H4 (cell line): ENCODE data around the gene PSMB3. TPM values are rescaled to one million over a fixed set of nuclear protein-coding genes. Genes with fewer than 3 reads are reported as not detected.
A peak's percentile ranks its signal among the peaks of the same experiment; 100 is the strongest.
"Not testable (repeated sequence)": the region's sequence is repeated elsewhere in the genome, so short reads cannot be mapped to it uniquely, and the experiment has no call there.

ENCODE experiments used
- DNase-seq: peaks from one replicate; pipeline ENCODE4 v3.0.0-alpha.2; 2015; ENCODE audit warnings: low spot score
- total RNA-seq: library from RNA; depleted of rRNA; stranded (reverse); fragments of >200 nt; shearing (Covaris generic); gene quantifications from 2 replicates; pipeline ENCODE4 v1.2.3, GENCODE V29; 2014

PSMB3 gene
- total RNA-seq, 1 experiment from 2014 or later: 607 TPM

GRCh38 chr17:38716368-38717005 lies 36.1 kb upstream of the PSMB3 start:
- no peak for DNase-seq

DNA sequence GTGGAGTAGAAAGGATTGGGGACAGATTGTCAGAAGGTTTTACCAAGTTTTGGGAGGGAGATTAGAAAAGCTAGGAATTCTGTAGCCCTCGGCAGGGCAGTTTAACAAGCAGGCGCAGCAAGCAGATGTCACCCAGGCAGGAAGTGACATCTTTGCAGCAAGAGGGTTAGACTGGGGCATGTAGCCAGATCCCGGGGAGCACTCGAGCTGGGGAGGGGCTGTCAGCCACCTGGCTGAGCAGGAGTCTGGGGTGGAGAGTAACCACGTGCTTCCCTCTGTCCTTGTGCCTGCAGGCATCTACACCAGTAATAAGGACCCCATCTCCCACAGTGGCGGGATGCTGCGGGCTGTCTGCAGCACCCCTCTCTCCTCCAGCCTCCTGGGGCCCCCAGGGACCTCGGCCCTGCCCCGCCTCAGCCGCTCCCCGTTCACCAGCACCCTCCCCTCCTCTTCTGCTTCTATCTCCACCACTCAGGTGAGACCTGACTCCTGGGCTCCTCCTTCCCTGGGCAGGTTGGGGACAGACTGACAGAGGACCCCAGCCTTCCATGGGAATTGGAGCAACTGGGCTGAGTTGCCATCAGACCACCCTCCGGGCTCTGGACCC lies 35.3 kb upstream of the PSMB3 start:
- no peak for DNase-seq

GRCh38 chr17:38719289-38719942 lies 33.1 kb upstream of the PSMB3 start:
- DNase-seq: no peak

DNA sequence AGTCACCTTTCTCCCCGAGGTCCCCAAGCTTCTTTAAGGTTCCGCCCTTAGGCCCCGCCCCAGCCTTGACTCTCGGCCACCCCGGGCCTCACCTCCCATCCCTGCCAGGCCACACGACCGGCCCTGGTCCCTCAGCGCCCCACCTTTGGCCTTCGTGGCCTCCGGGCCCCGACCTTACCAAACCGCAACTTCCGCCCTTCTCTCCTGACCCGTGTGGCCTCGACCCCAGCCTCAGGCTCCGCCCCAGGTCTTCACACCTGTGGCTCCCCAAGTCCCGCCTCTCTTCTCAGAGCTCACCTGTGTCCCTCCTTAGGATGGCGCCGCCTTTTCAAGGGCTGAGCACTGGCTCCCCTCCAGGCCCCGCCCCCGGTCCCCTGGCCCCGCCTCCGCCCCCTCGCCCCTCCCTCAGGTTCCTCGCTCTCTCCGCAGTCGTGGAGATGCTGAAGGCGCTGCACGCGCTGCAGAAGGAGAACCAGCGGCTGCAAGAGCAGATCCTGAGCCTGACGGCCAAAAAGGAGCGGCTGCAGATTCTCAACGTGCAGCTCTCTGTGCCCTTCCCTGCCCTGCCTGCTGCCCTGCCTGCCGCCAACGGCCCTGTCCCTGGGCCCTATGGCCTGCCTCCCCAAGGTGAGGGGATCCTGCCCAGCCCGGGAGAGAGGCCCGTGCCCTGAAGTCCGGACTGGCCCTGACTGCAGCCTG lies 32.4 kb upstream of the PSMB3 start:
- DNase-seq: no peak

DNA sequence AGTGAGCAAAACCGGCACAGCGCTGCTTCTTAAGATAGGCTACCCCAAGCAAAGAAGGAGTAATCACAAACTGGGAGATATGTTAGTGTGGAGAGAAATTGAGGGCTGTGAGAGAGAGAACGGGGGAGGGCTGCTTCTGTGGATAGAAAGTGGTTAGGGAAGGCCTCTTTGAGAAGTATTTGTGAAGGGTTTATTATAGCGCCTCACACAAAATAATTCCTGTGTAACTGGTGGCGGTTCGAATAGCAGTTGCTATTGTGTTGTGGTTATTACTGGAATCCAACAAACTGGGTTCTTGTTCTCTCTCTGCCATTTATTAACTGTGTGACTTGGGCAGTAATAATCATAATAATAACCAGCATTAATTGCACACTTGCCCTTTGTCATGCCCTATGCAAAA lies 31.6 kb upstream of the PSMB3 start:
- no peak for DNase-seq

- no peak for DNase-seq
Observed at GRCh38 chr17:38721802-38722201, 30.7 kb upstream of the PSMB3 start.

DNA sequence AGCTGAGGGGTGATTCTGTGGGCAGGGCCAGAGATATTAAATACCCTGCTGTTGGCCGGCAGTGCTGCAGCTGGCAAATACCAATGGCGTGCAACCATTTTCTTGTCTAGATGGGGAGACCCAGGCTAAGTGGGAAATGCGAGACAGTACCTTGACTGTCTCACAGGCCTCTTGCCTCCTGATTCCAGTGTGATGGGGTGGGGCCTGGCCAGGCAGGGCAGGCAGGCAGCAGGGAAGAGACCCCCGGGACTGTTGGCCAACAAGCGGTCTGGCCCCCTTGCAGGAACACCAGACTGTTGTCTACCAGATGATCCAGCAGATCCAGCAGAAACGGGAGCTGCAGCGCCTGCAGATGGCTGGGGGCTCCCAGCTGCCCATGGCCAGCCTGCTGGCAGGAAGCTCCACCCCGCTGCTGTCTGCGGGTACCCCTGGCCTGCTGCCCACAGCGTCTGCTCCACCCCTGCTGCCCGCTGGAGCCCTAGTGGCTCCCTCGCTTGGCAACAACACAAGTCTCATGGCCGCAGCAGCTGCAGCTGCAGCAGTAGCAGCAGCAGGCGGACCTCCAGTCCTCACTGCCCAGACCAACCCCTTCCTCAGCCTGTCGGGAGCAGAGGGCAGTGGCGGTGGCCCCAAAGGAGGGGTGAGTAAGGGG lies 28.1 kb upstream of the PSMB3 start:
- DNase-seq: peak; percentile 80

DNA sequence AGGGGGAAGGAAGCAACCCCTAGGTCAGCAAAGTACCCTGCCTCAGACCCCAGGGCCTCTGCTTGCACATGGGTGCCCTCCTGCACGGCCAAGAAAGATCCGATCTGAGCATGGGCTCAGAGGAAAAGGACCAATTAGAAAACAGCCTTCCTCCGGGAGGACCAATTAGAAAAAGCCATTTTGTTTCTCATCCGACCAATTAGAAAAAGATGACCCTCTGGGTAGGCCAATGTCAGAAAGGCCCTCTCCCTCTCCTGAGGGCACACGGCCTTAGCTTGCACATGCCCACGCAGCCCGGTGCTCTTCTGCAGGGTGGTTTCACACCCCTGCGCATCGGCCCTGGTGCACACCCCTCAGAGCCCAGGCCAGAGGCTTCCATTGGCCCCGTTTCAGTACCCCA lies 27.5 kb upstream of the PSMB3 start:
- no peak for DNase-seq

GRCh38 chr17:38726145-38726544 lies 26.4 kb upstream of the PSMB3 start:
- DNase-seq: not testable (repeated sequence)

DNA sequence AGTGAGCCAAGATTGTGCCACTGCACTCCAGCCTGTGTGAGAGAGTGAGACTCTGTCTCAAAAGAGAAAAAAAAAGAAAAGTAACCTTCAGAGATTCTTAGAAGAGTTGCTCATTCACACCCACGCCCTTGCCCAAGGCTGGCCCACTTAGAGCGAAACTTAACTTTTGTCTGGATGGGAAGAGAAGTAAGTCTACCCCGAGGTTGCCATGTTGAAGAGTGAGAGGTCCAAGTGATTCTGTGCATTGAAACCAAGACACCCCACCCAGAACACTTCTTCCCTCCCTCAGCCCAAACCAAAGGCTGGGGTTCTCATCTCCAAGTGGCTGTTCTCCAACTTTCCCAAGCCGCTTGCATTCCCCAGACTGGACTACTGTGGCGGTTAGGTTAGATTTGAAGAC lies 24.8 kb upstream of the PSMB3 start:
- DNase-seq: no peak

GRCh38 chr17:38728290-38728831 lies 24.2 kb upstream of the PSMB3 start:
- no peak for DNase-seq

- no peak for DNase-seq
Observed at GRCh38 chr17:38729368-38729885, 23.1 kb upstream of the PSMB3 start.

GRCh38 chr17:38729886-38730525 lies 22.5 kb upstream of the PSMB3 start, which contains the start of gene CISD3:
Gene CISD3, plus strand, starts transcription at chr17:38730341. Its CDS starts 18 bp downstream, at chr17:38730359.
- peak; percentile 70 for DNase-seq

DNA sequence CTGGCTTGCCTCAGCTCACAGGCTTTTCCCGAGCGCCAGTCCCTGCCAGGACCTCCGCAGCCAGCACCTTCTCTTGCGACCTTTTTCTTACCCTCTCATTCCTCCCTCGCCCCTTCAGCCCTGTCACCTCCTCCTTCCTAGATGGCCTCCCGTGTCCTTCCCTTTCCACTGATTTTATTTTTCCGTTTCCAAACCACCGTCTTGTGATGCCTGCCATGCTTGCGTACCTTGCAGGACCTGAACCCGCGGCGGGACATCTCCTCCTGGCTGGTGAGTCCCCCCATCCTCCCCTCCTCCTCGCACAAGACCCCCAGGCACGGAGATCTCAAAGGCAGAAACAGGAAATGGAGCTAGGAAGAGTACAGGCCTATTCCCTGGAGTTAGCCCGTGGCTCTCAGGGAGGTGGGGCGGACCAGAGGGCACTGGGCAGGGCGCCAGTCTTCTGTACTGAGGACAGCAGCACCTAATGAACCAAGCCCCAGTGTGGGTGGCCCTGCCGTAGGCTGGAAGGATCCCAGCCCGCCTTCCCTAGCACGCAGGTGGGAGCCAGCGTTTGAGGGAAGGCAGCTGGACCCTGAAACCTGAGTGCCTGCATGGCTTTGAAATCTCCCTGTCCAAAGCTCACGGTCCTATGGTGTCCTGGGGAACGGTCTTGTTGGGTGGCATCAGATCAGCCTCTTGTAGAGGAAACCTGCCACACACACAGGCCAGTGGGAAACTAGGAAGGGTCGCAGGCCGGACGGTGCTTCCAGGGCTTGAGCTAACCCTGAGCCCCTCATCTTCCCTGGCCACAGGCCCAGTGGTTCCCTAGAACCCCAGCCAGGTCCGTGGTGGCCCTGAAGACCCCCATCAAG lies 21.8 kb upstream of the PSMB3 start:
- peak; percentile 67 for DNase-seq

- DNase-seq: no peak
Observed at GRCh38 chr17:38731526-38732294, 20.8 kb upstream of the PSMB3 start.

DNA sequence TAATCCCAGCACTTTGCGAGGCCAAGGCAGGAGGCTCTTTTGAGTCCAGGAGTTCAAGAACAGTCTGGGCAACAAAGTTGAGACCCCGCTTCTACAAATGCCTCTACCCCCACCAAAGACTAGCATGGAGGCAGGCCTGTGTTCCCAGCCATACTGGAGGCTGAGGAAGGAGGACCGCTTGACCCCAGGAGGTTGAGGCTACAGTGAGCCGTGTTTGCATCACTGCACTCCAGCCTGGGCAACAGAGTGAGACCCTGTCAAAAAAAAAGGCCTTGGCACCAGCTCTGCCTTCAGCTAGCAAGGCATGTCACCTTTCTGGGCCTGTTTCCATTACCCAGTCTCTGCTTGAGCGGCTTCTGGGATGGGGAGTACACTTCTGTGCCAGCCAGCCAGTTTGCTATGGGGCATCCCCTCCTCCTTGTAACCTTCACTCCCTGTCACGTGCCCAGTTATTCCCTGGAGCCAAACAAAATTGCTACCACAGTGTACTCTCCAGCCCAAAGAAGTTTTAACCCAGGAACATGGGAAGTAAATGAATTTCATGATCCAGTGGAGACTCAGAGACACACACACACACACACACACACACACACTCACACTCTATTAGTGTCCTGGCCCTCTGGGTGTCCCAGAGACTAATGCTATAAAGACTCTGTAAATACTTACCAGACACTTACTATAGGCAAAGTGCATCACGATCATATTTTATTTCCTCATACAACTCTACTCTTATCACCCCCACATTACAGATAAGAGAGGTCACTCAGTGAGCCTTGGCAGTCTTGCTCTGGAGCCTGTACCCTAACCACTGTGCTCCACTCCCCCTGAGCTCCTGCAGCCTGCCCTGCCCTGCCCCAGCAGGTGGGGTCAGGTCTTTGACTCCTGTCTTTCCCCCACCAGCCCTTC lies 19.9 kb upstream of the PSMB3 start:
- DNase-seq: no peak

GRCh38 chr17:38733282-38733981 lies 19.1 kb upstream of the PSMB3 start:
- DNase-seq: no peak
